Dermis microvascular lymphatic vessel endothelial cell (primary cell): Measurements from ENCODE around the gene VPS13D. TPM values are rescaled to one million over a fixed set of nuclear protein-coding genes. Genes with fewer than 3 reads are reported as not detected.
"Not testable (repeated sequence)": the region's sequence is repeated elsewhere in the genome, so short reads cannot be mapped to it uniquely, and the experiment has no call there.

Source experiments
- DNase-seq, 2 donors: peaks; one replicate each; pipeline versions ENCODE4 v3.0.0 to v3.0.0-alpha.2; 2010; ENCODE audit warnings: low read depth in 2 of 2
- total RNA-seq: library from RNA; depleted of rRNA; stranded (reverse); fragments of >200 nt; gene quantifications from 2 replicates; pipeline ENCODE4 v1.2.1, GENCODE V29; 2014

VPS13D gene
- total RNA-seq, 1 donor from 2014 or later, result 22.9 TPM

DNA sequence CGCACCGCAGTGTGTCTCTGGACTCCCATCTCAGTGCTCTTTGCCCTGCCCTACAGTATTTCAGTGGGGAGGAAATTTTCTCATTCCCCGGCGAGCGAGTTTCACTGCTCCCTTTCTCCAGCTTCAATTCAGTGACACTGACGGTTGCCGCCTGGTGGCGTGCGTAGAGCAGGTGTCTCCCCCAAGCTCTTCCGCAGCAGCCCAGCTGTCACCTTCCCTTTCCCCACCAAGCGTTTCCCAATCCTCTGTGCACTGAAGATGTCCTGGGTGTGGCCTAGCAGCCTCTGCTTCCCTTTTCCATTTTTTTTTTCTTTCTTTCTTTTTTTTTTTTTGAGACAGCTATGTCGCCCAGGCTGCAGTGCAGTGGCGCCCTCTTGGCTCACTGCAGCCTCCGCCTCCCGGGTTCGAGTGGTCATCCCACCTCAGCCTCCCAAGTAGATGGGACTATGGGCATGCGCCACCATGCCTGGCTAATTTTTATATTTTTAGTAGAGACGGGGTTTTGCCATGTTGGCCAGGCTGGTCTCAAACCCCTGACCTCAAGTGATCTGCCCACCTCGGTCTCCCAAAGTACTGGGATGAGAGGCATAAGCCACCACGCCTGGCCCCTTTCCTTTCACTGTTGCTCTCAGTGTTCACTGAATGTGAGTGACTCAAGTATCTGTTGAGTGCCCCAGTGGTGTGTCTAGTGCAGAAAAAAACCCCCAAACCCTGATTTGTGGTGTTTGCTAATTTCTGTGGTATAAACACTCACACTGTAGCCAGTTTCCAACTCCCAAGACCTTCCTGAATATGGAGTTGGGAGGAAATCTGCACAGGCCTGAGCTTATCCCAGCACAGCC is 33.0 kb upstream of the VPS13D start:
- peak in 1 of 2 donors; percentile 24 for DNase-seq

DNA sequence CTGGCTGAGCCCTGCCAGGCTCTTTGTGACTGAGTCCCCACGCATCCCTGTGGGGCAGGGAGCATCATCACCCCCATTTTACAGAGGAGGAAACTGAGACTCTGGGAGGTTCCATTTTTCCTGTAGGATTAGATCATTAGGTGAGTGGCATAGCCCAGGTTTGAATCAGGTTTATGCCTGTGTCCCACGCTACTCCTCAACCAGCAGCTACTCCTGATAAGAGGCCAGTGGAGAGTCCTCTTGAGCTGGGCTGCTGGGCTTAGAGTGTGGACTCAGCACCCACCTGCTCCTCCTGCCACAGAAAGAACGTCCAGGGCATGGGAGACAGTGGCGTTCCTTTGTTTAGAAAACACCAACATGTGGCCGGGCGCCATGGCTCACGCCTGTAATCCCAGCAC is 32.3 kb upstream of the VPS13D start:
- no peak for DNase-seq

DNA sequence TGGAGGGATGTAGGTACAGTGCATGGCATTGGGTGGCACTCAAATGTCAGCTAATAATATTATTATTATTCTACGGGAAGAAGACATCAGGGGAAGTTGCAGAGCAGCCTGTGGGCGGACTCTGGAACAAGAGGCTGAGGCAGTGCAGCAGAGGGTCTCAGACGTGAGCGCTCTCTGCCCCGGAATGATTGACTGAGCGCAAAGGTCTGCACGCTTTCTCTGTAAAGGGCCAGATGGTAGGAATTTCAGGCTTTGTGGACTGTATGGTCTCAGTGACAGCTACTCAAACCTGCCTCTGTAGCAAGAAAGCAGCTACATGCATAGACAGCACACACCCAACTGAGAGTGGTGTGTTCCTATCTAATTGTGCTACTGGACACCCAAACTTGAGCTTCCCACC is 29.6 kb upstream of the VPS13D start:
- no peak for DNase-seq

DNA sequence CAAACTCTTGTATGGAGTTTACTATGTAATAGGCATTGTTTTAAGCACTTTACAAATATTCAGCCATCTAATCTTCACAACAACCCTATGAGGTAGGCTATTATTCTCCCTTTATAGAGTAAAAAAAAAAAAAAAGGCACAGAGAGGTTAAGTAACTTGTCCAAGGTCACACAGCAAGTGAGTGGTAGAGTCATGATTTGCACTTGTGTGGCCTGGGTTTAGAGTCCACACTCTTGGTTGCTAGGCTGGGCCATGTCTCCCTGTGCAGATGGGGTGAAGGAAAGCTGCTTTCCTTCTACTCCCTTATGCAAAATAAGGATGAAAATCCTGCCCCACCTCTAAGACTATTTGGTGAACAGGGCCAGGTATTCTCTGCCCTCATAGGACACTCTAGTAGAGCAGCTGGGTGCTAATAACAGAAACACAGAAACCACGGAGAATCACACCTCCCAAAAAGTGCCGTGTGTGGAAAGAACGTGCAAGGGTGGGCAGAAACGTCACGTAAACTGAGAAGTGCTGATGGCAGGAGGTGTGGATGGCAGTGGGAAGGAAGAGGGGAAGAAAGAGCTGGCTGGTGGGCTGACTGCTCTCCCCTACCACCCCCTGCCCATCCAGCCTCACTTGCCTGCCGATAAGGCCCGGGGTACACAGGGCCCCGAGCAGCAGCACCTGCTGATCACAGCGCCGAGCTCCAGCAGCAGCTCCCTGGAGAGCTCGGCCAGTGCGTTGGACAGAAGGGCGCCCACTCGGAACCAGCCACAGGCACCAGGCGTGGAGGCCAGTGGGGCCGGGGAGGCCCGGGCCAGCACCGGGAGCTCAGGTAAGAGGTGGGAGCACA is 28.3 kb upstream of the VPS13D start:
- DNase-seq, result no peak

DNA sequence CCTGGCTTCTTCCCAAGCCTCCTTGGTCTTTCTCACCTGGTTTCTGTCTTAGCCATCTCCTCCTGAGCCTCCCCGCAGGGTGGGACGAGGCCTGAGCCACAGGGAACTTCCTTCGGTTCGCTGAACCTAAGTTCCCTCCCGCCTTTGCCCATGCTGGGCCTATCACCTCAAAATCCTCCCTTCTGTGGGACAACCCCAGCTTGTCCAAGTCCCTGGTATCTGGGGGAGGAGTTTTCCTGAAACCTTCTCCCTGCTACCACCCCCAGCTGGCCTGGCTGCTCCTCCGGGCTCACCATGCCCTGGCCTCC is 27.7 kb upstream of the VPS13D start:
- DNase-seq, result no peak

DNA sequence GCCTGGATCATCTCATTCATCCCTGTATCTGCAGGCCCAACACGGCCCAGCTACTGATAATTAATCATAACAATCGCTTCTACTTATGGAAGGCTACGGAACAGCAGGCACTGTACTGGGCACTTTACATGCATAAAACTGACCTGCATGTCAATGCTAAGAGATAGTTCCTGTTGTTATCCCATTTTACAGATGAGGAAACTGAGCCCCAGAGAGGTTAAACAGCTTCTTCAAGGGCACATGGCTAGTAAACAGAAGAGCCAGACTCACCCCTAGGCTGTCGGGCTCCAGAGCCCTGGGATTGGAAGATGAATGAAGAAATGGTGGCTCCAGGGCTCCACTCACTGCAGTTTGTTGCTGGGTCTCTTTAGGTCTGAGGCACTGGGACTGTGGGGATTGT is 27.3 kb upstream of the VPS13D start:
- no peak for DNase-seq

DNA sequence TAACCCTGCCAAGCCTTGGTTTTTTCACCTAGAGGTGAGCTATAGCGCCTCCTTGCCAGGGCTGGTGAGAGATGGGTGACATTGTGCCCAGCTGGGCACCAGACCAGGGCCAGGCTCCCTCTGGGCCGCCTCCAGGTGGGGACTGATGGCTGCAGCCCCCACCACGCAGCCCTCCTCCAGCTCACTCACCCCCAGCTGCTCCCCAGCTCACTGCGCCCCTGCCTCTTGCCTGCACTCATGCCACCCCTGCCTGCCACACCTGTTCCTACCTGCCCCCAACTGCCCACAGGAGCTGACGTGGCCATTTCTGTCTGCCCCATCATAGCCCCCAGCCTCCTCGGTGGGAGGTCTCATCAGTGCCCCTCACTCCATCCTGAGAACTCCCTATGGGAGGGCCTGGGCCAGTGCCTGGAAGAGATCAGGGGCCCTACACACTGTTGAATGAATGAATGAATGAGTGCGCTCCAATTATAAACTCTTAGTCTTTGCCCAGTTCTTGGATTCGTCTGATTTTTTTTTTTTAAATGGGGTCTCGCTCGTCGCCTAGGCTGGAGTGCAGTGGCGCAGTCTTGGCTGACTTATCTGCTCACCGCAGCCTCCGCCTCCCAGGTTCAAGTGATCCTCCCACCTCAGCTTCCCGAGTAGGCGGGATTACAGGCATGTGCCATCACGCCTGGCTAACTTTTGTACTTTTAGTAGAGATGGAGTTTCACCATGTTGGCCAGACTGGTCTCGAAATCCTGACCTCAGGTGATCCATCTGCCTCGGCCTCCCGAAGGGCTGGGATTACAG is 26.4 kb upstream of the VPS13D start:
- DNase-seq, result no peak

DNA sequence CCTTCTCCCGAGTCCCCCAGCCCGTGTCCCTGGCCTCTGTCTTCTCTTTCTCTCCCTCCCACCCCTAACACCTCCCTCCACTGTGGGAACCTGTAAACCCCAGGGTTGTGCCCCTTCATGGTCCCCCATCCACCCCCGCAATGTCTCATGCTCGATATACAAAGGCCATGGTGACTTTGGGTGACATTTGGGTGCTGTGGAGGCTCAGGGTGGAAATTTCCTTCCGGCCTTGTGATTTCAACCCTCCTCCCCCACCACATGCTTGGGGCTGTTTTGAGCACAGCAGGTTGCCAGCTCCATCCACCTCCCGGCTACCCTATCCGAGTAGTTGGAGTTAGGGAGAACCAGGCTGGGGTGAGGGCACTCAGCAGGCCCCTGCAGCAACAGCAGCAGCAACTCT is 25.7 kb upstream of the VPS13D start:
- no peak for DNase-seq

DNA sequence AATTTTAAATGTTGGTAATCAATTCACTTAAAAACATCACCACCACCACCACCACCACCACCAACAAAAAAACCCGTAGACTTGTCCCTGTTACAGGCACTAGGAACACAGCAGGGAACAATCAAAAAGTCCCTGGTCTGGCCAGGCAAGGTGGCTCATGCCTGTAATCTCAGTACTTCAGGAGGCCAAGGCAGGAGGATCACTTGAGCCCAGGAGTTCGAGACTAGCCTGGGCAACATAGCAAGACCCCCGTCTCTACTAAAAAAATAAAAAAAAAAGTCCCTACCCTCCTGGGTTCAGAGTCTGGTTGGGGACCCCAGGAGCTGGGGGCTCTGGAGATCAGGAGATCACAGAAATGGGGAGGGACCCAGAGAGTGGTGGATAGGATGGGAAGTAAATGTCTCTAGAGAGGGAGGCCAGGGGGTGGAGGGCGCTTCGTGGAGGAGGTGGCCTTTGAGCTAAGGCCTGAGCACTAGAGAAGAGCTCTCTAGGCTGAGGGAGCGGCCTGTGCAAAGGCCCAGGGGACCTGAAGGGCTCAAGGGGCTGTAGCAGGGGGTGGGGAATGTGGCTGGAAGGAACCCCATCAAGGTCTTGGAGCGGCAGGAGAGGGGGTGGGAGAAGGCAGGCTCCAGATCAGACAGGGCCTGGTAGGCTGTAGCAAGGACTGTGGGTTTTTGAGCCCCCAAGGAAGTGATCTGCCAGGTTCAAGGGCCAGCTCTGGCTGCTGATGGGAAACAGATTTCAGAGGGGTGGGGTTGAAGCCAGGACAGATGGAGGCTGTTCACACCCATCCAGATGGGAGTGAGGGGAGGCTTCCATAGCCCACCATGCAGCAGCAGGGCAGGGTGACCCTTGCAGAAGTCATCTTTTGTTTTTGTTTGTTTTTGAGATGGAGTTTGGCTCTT is 24.8 kb upstream of the VPS13D start:
- DNase-seq, result no peak

DNA sequence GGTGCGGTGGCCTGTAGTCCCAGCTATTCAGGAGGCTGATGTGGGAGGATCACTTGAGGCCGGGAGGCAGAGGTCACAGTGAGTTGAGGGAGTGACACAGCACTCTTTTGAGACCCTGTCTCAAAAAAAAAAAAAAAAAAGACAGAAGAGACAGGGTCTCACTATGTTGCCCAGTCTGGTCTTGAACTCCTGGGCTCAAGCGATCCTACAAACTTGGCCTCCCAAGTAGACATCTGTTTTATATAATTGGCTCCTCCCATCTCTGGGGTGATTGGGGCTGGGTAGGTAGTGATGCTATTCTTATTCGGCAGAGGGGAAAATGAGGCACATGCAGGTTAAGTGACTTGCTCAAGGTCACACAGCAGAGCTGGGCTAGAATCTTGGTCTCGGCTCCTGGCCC is 23.6 kb upstream of the VPS13D start:
- no peak for DNase-seq

DNA sequence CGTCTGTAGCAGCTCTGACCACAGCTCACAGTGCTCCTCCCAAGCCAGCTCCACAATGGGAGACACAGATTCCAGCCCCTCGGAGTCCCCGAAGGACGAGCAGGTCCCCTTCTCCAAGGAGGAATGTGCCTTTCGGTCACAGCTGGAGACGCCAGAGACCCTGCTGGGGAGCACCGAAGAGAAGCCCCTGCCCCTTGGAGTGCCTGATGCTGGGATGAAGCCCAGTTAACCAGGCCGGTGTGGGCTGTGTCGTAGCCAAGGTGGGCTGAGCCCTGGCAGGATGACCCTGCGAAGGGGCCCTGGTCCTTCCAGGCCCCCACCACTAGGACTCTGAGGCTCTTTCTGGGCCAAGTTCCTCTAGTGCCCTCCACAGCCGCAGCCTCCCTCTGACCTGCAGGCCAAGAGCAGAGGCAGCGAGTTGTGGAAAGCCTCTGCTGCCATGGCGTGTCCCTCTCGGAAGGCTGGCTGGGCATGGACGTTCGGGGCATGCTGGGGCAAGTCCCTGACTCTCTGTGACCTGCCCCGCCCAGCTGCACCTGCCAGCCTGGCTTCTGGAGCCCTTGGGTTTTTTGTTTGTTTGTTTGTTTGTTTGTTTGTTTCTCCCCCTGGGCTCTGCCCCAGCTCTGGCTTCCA is 22.9 kb upstream of the VPS13D start:
- DNase-seq, result no peak

DNA sequence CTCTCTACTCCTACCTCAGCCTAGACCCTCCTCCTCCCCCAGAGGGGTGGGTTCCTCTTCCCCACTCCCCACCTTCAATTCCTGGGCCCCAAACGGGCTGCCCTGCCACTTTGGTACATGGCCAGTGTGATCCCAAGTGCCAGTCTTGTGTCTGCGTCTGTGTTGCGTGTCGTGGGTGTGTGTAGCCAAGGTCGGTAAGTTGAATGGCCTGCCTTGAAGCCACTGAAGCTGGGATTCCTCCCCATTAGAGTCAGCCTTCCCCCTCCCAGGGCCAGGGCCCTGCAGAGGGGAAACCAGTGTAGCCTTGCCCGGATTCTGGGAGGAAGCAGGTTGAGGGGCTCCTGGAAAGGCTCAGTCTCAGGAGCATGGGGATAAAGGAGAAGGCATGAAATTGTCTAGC is 21.6 kb upstream of the VPS13D start:
- DNase-seq, result no peak

DNA sequence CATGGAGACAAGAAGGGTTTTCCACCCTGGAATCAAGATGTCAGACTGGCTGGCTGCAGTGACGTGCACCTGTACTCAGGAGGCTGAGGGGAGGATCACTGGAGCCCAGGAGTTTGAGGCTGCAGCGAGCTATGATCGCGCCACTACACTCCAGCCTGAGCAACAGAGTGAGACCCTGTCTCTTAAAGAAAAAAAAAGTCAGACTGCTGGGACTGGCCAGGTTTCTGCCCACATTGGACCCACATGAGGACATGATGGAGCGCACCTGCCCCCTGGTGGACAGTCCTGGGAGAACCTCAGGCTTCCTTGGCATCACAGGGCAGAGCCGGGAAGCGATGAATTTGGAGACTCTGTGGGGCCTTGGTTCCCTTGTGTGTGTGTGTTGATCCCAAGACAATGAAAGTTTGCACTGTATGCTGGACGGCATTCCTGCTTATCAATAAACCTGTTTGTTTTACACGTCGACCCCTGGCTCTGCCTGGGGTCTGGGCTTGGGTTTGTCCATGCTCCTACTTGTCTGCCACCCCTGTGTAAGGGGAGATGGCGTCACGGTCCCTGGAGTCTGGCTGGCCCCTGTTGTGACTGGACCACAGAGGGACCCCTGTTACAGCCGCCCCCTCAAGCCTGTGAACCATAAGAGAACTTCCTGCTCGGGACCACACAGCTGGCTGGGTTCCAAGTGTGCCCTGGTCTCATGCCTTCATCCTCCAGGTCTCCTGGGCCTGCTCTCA is 20.9 kb upstream of the VPS13D start:
- peak; percentile 55 to 73 for DNase-seq

DNA sequence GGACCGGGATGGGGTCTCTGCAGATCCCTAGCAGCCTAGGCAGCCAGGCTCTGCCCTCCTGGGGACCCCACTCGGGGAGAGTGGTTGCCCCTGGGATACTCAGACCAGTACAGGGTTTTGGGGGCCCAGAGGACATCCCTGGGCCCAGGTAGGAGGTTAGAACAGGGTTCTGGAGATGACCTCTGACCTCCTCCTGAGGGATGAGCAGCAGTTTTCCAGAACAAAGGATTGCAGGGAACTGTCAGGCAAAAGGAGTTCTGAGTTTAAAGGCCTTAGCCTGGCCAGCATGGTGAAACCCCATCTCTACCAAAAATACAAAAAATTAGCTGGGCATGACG is 20.4 kb upstream of the VPS13D start:
- no peak for DNase-seq

DNA sequence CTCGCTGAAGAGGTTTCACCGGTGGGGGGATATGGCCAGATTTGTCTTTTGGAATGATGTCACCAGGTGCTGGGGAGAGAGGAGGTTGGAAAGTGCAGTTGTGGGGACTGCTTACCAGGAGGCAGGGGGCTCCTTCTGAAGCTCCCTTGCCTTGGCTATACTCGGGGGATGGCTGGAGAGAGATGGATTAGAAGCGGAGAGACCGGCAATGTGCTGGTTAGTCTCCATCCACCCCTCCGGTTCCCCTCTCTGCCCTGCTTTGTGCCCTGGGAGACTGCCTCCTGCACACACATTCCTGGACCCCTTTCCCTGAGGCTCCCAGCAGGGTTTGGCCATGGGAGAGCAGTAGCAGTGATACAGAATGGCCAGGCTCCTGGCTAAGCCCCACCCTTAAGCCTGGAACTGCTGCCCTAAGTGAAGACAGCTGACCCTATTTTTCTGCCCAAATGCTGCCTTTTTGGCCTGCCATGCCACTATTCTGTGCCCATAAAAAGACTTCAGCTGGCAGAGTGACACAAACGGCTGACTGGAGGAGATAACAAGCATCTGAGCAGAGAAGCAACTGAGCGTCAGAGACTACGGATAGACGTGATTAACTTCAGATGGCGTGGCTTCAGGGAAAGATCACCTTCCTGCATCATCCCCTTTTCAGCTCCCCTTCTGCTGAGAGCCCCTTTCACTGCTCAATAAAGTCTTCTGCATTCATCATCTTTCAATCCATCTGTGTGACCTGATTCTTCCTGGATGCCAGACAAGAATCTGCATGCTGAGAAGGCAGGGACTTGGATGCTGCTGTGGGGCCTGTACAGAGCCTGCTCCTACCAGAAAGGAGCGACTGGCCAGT is 14.5 kb upstream of the VPS13D start:
- DNase-seq, result no peak

DNA sequence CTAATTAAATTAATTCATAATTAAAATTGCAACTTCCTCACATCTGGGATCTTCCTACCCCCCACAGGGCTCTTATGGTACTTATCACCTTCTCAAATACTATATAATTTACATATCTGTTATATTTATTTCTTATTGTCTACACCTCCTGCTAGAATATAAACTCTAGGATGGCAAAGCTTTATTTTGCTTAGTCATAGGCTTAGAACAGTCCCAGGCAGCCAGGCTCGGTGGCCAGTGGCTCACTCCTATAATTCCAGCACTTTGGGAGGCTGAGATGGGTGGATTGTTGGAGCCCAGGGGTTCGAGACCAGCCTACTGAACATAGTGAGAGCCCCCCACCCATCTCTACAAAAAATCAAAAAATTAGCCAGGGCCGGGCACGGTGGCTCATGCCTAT is 10.0 kb upstream of the VPS13D start:
- DNase-seq, result no peak

DNA sequence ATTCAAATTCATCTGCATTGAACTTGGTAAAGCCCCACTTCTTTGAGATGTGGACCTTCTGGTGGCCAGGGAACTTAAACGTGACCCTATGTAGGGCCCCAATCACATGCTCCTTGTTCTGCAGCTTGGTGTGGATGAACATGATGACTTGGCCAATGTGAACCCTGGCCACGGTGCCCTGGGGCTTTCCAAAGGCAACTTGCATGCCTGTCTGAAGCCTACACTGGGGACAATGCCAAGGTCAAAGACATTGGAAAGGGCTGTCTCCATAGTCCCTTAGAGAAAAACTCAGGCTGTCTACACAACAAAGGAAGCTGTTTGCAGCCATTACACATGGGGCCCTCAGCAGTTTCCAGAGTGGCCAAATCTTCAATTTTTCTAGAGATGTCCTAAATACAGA is 8.9 kb upstream of the VPS13D start:
- no peak for DNase-seq

DNA sequence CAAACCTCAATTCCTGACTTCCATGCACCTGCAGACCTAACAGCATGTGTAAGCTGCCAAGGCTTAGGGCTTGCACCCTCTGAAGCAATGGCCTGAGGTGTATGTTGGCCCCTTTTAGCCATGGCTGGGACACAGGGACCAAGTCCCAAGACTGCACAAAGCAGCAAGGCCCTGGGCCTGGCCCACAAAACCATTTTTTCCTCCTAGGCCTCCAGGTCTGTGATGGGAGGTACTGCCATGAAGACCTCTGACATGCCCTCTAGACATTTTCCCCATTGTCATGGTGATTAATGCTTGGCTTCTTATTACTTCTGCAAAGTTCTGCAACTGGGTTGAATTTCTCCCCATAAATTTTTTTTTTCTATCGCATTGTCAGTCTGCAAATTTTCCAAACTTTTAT is 7.1 kb upstream of the VPS13D start:
- not testable (repeated sequence) for DNase-seq

DNA sequence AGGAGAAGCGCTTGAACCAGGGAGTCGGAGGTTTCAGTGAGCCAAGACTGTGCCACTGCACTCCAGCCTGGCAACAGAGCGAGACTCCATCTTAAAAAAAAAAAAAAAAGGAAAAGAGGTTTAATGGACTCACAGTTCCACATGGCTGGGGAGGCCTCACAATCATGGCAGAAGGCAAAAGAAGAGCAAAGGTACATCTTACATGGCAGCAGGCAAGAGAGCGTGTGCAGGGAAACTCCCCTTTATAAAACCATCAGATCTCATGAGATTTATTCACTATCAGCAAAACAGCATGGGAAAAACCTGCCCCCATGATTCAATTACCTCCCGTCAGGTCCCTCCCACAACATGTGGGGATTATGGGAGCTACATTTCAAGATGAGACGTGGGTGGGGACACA is 5.7 kb upstream of the VPS13D start:
- not testable (repeated sequence) for DNase-seq
